Loucy (cell line): Measurements from ENCODE around the gene NCK1.

Experiments
- EZH2phosphoT487 ChIP-seq: fragments of 200-600 bp; IDR thresholded peaks from 2 replicates; pipeline ENCODE4 v1.6.1; 2018; ENCODE audit warnings: antibody characterized with exemption, mild to moderate bottlenecking, moderate library complexity, borderline replicate concordance
- TF ChIP-seq, protein P1 (sequence below): fragments of 200-600 bp; sonication (generic); conservative IDR thresholded peaks from 2 replicates; pipeline ENCODE4 v1.5.1; 2014; ENCODE audit warnings: mild to moderate bottlenecking, antibody characterized with exemption, low read length

DNA sequence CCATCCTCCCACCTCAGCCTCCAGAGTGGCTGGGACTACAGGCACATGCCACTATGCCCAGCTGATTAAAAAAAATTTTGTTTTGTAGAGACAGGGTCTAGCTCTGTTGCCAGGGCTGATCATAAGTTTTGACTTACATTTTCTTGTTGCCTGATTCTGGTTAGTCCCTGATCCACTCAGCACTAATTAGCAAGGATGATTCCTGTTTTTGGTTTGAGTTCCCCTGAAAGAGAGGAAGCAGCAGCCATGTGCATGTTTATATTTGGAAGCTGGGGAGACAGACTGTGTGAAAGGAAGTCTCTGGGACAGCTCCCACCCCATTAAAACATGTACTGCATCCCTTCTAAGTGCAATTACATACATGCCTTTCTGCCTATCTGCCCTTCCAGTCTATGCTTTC, 3.6 kb upstream of the NCK1 start:
- TF ChIP-seq, protein P1, sequence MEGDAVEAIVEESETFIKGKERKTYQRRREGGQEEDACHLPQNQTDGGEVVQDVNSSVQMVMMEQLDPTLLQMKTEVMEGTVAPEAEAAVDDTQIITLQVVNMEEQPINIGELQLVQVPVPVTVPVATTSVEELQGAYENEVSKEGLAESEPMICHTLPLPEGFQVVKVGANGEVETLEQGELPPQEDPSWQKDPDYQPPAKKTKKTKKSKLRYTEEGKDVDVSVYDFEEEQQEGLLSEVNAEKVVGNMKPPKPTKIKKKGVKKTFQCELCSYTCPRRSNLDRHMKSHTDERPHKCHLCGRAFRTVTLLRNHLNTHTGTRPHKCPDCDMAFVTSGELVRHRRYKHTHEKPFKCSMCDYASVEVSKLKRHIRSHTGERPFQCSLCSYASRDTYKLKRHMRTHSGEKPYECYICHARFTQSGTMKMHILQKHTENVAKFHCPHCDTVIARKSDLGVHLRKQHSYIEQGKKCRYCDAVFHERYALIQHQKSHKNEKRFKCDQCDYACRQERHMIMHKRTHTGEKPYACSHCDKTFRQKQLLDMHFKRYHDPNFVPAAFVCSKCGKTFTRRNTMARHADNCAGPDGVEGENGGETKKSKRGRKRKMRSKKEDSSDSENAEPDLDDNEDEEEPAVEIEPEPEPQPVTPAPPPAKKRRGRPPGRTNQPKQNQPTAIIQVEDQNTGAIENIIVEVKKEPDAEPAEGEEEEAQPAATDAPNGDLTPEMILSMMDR = no peak
- TF ChIP-seq EZH2phosphoT487 = no peak
